ENCODE results near the gene ZNF660. TPM values are rescaled to one million over a fixed set of nuclear protein-coding genes. Genes with fewer than 3 reads are reported as not detected.

The ZNF660 gene
- polyA plus RNA-seq, 1 donor (not counting 4 experiments of a cell fraction or from before 2014, with no cell fraction given): 0.05 TPM

DNA sequence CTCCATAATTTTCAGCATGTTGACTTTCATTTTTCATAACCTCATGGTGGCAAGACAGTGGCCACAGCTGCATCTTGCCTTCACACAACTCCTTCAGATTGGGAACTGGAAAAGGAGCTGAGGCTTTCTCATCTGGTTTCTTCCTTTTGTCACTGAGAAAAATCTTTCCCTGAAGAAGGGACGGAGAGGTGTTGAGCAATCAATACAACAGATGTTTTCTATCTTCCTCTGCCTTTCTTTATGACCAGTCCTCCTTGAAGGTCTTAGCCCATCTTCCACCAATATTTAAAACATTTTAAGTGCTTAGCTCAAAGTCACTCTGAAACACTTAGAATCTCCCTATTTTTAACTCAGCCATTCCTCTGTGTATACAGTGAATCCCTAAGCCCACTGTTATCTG is 11.9 kb downstream of the ZNF660 start:
- DNase-seq (ENCODE audit: low read depth, low spot score) (no peak), FAIRE-seq (no peak)
- no peaks in the 10 kb centered on the region for H3K79me2 ChIP-seq (ENCODE audit: control insufficient read depth, insufficient read depth, low read length)
- H3K4me3 ChIP-seq (ENCODE audit: control insufficient read depth in 2 of 3, extremely low read depth in 1 of 3, insufficient read depth in 2 of 3, low read depth in 1 of 3, low read length in 3 of 3): no peak overlapping the region
- no peaks in the 10 kb centered on the region for H3K36me3 ChIP-seq (ENCODE audit: control insufficient read depth in 2 of 2, extremely low read depth in 1 of 2, insufficient read depth in 2 of 2, low read length in 2 of 2)
- H3K4me1 ChIP-seq (ENCODE audit: control insufficient read depth, extremely low read depth, insufficient read depth, low read length): no peaks in the 10 kb centered on the region
- H3K4me2 ChIP-seq (ENCODE audit: control insufficient read depth, extremely low read depth, insufficient read depth, low read depth, low read length): no peak overlapping the region
- no peaks in the 10 kb centered on the region for H3K9me1 ChIP-seq (ENCODE audit: control insufficient read depth, extremely low read depth, insufficient read depth, low read length)
- peaks cover 2% of the 10 kb centered on the region for H3K9me3 ChIP-seq (ENCODE audit: control insufficient read depth, low read depth, low read length)
- H3K9ac ChIP-seq (ENCODE audit: control insufficient read depth, extremely low read depth, insufficient read depth, low read length): no peak overlapping the region
- H2AFZ ChIP-seq (ENCODE audit: control insufficient read depth, low read length): no peak overlapping the region
- dilution Hi-C loops (cut with MboI; ENCODE audit: extremely low pct_ligation_motif_present, low sequenced_read_pairs): no loop called here
- H3K27ac ChIP-seq (ENCODE audit: control insufficient read depth, insufficient read depth, low read length): no peak overlapping the region
- H4K20me1 ChIP-seq (ENCODE audit: control insufficient read depth, extremely low read depth, insufficient read depth, low read length): no peaks in the 10 kb centered on the region
- no peaks in the 10 kb centered on the region for H3K27me3 ChIP-seq (ENCODE audit: control insufficient read depth, extremely low read depth, insufficient read depth, low read length)
- TF ChIP-seq EZH2 (IDR thresholded peaks at IDR 0.05; ENCODE audit: low read length): no peak
- no peak for TF ChIP-seq CTCF (optimal IDR thresholded peaks at IDR 0.05 in 1 of 3, IDR thresholded peaks at IDR 0.05 in 1 of 3, conservative IDR thresholded peaks at IDR 0.05 in 1 of 3; ENCODE audit: extremely low read depth in 1 of 3, insufficient read depth in 2 of 3, low read length in 3 of 3)

- Histone ChIP-seq H3K79me2 (ENCODE audit: control insufficient read depth, insufficient read depth, low read length) (no peaks in the 10 kb centered on the region), H3K36me3 (ENCODE audit: control insufficient read depth in 2 of 2, extremely low read depth in 1 of 2, insufficient read depth in 2 of 2, low read length in 2 of 2) (no peaks in the 10 kb centered on the region), H3K4me1 (ENCODE audit: control insufficient read depth, extremely low read depth, insufficient read depth, low read length) (no peaks in the 10 kb centered on the region), H3K9me3 (ENCODE audit: control insufficient read depth, low read depth, low read length) (no peaks in the 10 kb centered on the region), H3K9me1 (ENCODE audit: control insufficient read depth, extremely low read depth, insufficient read depth, low read length) (no peaks in the 10 kb centered on the region), H2AFZ (ENCODE audit: control insufficient read depth, low read length) (no peak overlapping the region), H3K4me2 (ENCODE audit: control insufficient read depth, extremely low read depth, insufficient read depth, low read depth, low read length) (no peak overlapping the region), H3K4me3 (ENCODE audit: control insufficient read depth in 2 of 3, extremely low read depth in 1 of 3, insufficient read depth in 2 of 3, low read depth in 1 of 3, low read length in 3 of 3) (no peak overlapping the region), H4K20me1 (ENCODE audit: control insufficient read depth, extremely low read depth, insufficient read depth, low read length) (no peaks in the 10 kb centered on the region), H3K9ac (ENCODE audit: control insufficient read depth, extremely low read depth, insufficient read depth, low read length) (no peak overlapping the region), H3K27ac (ENCODE audit: control insufficient read depth, insufficient read depth, low read length) (no peak overlapping the region), H3K27me3 (ENCODE audit: control insufficient read depth, extremely low read depth, insufficient read depth, low read length) (no peaks in the 10 kb centered on the region)
- dilution Hi-C loops (cut with MboI; ENCODE audit: extremely low pct_ligation_motif_present, low sequenced_read_pairs): no loop called here
- FAIRE-seq: no peak
- DNase-seq (ENCODE audit: low read depth, low spot score): no peak
- TF ChIP-seq EZH2 (IDR thresholded peaks at IDR 0.05; ENCODE audit: low read length): no peak
- no peak for TF ChIP-seq CTCF (optimal IDR thresholded peaks at IDR 0.05 in 1 of 3, IDR thresholded peaks at IDR 0.05 in 1 of 3, conservative IDR thresholded peaks at IDR 0.05 in 1 of 3; ENCODE audit: extremely low read depth in 1 of 3, insufficient read depth in 2 of 3, low read length in 3 of 3)
Measured at GRCh38 chr3:44601749-44602148, 17.0 kb downstream of the ZNF660 start.
